GM12873 (cell line): ENCODE measurements around the gene PPFIA2.

Source experiments
- TF ChIP-seq, protein P1 (sequence below): IDR thresholded peaks from 2 replicates; pipeline ENCODE4 v1.5.1; 2012; ENCODE audit warnings: low read depth, mild to moderate bottlenecking, moderate library complexity, low read length, control low read depth; ENCODE audit not compliant: insufficient read depth; ENCODE audit errors: missing control alignments

PPFIA2 gene

GRCh38 chr12:81332054-81332453 lies 427.1 kb downstream of the PPFIA2 start:
- TF ChIP-seq, protein P1, sequence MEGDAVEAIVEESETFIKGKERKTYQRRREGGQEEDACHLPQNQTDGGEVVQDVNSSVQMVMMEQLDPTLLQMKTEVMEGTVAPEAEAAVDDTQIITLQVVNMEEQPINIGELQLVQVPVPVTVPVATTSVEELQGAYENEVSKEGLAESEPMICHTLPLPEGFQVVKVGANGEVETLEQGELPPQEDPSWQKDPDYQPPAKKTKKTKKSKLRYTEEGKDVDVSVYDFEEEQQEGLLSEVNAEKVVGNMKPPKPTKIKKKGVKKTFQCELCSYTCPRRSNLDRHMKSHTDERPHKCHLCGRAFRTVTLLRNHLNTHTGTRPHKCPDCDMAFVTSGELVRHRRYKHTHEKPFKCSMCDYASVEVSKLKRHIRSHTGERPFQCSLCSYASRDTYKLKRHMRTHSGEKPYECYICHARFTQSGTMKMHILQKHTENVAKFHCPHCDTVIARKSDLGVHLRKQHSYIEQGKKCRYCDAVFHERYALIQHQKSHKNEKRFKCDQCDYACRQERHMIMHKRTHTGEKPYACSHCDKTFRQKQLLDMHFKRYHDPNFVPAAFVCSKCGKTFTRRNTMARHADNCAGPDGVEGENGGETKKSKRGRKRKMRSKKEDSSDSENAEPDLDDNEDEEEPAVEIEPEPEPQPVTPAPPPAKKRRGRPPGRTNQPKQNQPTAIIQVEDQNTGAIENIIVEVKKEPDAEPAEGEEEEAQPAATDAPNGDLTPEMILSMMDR = no peak

DNA sequence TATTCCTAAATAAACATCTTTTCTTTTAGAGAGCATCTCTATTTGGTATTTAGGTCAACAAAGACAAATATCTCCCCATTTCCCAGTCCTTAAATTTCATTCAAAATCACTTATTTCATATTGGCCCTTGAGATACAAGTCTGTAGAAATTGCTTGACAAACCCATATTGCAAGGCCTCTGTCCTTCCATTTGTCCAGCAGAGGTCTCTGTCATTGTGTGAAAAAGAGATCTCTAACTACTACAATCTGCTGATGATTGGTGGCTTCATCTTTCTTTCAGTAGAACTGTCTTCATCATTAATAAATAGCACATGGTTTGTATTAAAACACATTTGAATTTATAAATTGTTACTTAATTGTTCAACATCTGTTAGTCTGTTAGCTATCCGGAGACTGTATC lies 428.7 kb downstream of the PPFIA2 start:
- TF ChIP-seq, protein P1 = no peak

DNA sequence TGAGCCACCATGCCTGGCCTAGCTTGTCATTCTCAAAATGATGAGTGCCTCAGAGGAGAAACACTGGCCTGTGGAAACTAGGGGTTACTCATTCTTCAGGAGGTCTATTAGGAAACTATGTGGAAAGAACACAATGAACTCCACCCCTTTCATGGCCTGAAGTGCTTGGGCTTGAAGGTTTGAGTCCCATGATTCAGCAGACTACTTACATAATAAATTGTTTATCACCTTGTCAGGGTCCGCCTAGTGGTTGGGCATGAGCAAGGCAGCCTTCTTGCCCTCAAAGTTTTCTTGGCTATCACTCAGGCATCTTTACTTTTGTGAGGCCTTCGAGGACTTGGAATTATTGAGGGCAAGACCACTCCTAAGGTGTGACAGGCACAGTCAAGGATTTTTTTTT lies 430.1 kb downstream of the PPFIA2 start:
- TF ChIP-seq, protein P1 = peak; percentile 72

GRCh38 chr12:81327425-81327824 lies 431.7 kb downstream of the PPFIA2 start:
- TF ChIP-seq, protein P1 = no peak

DNA sequence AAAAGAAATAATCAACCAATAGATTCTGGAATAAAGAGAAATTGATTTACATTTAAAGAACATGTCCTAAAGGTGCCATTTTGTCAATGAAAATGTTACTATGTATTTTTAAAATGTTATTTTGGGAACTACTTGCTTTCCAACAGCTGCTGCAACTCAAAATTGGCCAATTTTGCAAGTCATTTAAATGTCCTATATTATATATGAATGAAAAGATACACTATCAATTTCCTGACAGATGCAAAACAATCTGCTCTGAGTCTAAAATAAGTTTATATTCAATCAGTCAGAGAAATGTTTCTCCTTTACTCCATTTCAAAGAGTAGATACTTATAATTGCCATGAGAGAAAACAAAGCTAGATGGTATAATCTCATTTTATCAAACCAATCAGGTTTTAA lies 434.1 kb downstream of the PPFIA2 start:
- TF ChIP-seq, protein P1 = no peak

- TF ChIP-seq, protein P1 = no peak
Observed at GRCh38 chr12:81314903-81315531, 444.1 kb downstream of the PPFIA2 start.

DNA sequence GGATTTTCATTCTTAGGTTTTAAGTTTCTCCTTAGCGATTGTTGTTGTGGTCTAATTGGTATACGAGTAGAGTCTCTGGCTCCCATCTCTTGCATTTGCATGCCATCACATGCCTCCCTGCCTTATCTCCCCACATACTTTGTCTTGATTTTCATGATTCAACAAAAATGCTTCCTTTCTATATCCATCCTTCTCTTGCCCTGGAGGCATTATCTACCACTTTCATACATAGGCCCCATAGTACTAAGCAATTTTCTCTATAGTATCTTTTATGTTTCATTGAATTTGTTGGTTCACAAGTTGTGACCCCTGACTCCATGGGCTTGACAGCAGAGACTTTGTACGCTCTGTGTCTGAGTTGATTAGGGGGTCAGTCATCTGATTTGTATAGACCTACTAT lies 455.2 kb downstream of the PPFIA2 start:
- TF ChIP-seq, protein P1 = no peak
